Lower leg skin (tissue), 4 donors: ENCODE measurements around the gene ATP2B2. TPM values are rescaled to one million over a fixed set of nuclear protein-coding genes. Genes with fewer than 3 reads are reported as not detected.
"Not testable (repeated sequence)": the region's sequence is repeated elsewhere in the genome, so short reads cannot be mapped to it uniquely, and the experiment has no call there.

Experiments
- DNase-seq, 2 donors: peaks; one replicate each; pipeline ENCODE4 v3.0.0-alpha.2; 2019; ENCODE audit warnings: low spot score in 2 of 2
- H3K4me3 ChIP-seq: fragments of 200-600 bp; sonication (generic); 2 replicates; pipeline ENCODE4 v1.5.1; 2017; ENCODE audit warnings: mild to moderate bottlenecking, low read depth; ENCODE audit not compliant: poor library complexity, severe bottlenecking
- POLR2A ChIP-seq, 2 donors: fragments of 450-650 bp; IDR thresholded peaks; one replicate each; pipeline ENCODE4 v1.6.1; 2016 to 2017; ENCODE audit warnings: antibody characterized with exemption in 2 of 2, mild to moderate bottlenecking in 1 of 2, moderate library complexity in 1 of 2
- WGBS, 2 donors: methylation state at CpG; one replicate each; pipeline ENCODE4 v1.1.5; 2018; 5-methylcytosine and 5-hydroxymethylcytosine counted together
- intact Hi-C: fragments of 100-400 bp; cut with DNase I; formaldehyde crosslinking; loops from one replicate; pipeline ENCODE4 v1.15.0; 2023; ENCODE audit warnings: low total_unique reads
- total RNA-seq, 4 donors: library from RNA; depleted of rRNA; stranded (reverse); fragments of >200 nt; gene quantifications; one replicate each; pipeline ENCODE4 v1.1.0, GENCODE V29; 2016
- TF ChIP-seq, protein P1 (sequence below), 3 donors: fragments of 450-650 bp; IDR thresholded peaks; one replicate each; pipeline ENCODE4 v1.5.1; 2016; ENCODE audit warnings: antibody characterized with exemption in 3 of 3, mild to moderate bottlenecking in 3 of 3, moderate library complexity in 2 of 3

ATP2B2 gene
- total RNA-seq, 4 donors from 2014 or later = 0.12 to 0.45 (median 0.19) TPM; not detected in 1

DNA sequence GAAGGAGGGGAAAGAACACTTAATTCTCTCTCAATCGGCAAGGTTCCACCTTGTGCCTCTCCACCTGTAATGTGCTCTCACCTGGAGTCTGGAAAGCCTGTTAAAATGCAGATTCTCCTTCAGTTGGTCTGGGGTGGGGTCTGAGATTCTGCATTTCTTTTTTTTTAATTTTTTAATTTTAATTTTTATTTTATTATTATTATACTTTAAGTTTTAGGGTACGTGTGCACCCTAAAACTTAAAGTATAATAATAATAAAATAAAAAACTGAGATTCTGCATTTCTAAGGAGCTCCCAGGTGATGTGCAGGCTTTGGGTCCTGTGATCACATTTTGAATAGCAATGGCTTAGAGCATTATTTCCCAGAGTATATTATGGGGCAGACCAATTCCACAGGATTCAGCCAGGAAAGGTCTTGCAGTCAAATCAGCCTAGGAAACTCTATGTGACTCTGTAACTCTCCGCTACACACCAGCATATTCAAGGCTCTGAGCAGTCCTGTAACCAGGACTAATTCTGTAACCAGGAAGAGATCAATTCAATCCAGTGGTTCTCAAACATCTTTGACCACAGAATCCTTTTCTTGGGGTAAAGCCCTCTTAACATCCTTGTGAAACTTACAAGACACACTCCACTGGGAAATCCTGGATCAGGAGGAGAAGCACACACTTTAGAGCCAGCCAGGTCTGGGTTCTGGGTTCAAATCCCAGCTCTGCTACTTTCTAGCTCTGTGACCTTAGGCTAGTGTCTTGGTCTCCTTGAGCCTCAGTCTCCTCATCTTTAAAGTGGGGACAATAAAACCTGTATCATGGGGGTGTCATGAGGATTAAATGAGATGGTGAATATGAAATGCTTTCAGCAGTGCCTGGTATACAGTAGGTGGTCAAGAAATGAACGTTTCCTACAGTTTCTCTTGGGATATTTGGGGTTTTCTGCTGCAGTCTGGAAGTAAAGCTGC is 122.2 kb downstream of the ATP2B2 start:
- 76% methylated on average over 4 of the region's 4 CpGs for WGBS, 2 donors
- no peak overlapping the region for H3K4me3 ChIP-seq
- intact Hi-C loops = no loop called here
- TF ChIP-seq, protein P1, sequence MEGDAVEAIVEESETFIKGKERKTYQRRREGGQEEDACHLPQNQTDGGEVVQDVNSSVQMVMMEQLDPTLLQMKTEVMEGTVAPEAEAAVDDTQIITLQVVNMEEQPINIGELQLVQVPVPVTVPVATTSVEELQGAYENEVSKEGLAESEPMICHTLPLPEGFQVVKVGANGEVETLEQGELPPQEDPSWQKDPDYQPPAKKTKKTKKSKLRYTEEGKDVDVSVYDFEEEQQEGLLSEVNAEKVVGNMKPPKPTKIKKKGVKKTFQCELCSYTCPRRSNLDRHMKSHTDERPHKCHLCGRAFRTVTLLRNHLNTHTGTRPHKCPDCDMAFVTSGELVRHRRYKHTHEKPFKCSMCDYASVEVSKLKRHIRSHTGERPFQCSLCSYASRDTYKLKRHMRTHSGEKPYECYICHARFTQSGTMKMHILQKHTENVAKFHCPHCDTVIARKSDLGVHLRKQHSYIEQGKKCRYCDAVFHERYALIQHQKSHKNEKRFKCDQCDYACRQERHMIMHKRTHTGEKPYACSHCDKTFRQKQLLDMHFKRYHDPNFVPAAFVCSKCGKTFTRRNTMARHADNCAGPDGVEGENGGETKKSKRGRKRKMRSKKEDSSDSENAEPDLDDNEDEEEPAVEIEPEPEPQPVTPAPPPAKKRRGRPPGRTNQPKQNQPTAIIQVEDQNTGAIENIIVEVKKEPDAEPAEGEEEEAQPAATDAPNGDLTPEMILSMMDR (IDR thresholded peaks at IDR 0.05) = no peak
- no peak for TF ChIP-seq POLR2A (IDR thresholded peaks at IDR 0.05)
- DNase-seq = no peak

GRCh38 chr3:10382445-10382844 is 122.9 kb downstream of the ATP2B2 start:
- WGBS, 2 donors = 77 to 80% methylated on average over 3 of the region's 3 CpGs
- DNase-seq, H3K4me3 ChIP-seq, intact Hi-C loops: not testable (repeated sequence)

DNA sequence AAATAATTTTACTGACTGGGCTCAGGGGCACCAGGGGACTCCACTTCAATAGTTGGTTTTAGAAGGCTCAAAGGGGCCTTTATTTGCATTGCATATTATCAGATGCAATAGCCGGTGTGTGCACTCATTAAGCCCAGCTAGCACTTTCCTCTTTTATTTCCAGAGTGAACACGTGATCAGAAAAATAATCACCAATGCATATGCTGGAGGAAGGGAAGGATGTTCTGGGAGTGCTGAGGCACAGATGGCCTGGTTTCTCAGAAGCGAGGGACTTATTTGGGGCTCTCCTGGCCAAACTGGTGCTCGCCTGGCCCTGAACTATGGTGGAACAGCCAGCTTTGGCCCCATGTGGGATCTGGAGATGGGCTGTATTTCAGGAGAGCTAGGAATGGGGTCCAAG is 124.0 kb downstream of the ATP2B2 start:
- WGBS, 2 donors = 73 to 77% methylated on average over 4 of the region's 4 CpGs
- intact Hi-C loops = no loop called here
- no peak for DNase-seq
- TF ChIP-seq POLR2A (IDR thresholded peaks at IDR 0.05) = no peak
- TF ChIP-seq, protein P1 (IDR thresholded peaks at IDR 0.05) = no peak
- H3K4me3 ChIP-seq = no peak overlapping the region

- no peak for TF ChIP-seq POLR2A (IDR thresholded peaks at IDR 0.05)
- TF ChIP-seq, protein P1 (IDR thresholded peaks at IDR 0.05) = no peak
- no peak overlapping the region for H3K4me3 ChIP-seq
- no peak for DNase-seq
- intact Hi-C loops = no loop called here
- WGBS, 2 donors = 25 to 27% methylated on average over 3 of the region's 3 CpGs
Measured at GRCh38 chr3:10380906-10381305, 124.5 kb downstream of the ATP2B2 start.

- 79 to 92% methylated on average over 5 to 7 of the region's 7 CpGs for WGBS, 2 donors
- TF ChIP-seq POLR2A (IDR thresholded peaks at IDR 0.05) = no peak
- TF ChIP-seq, protein P1 (IDR thresholded peaks at IDR 0.05) = no peak
- intact Hi-C loops = no loop called here
- DNase-seq = no peak
- H3K4me3 ChIP-seq = no peak overlapping the region
Measured at GRCh38 chr3:10379961-10380360, 125.4 kb downstream of the ATP2B2 start.

GRCh38 chr3:10379161-10379560 is 126.2 kb downstream of the ATP2B2 start:
- no peak for TF ChIP-seq POLR2A (IDR thresholded peaks at IDR 0.05)
- TF ChIP-seq, protein P1 (IDR thresholded peaks at IDR 0.05) = no peak
- 75 to 82% methylated on average over 15 of the region's 15 CpGs for WGBS, 2 donors
- no peak for DNase-seq
- intact Hi-C loops = no loop called here
- H3K4me3 ChIP-seq = no peak overlapping the region
